GM12874 (cell line): ENCODE results near the gene MB.
A peak's percentile ranks its signal among the peaks of the same experiment; 100 is the strongest.

Experiments used
- TF ChIP-seq, protein P1 (sequence below): IDR thresholded peaks from 2 replicates; pipeline ENCODE4 v1.5.1; 2011; ENCODE audit warnings: low read depth, mild to moderate bottlenecking, control low read depth, low read length, moderate library complexity; ENCODE audit not compliant: insufficient read depth

The MB gene

DNA sequence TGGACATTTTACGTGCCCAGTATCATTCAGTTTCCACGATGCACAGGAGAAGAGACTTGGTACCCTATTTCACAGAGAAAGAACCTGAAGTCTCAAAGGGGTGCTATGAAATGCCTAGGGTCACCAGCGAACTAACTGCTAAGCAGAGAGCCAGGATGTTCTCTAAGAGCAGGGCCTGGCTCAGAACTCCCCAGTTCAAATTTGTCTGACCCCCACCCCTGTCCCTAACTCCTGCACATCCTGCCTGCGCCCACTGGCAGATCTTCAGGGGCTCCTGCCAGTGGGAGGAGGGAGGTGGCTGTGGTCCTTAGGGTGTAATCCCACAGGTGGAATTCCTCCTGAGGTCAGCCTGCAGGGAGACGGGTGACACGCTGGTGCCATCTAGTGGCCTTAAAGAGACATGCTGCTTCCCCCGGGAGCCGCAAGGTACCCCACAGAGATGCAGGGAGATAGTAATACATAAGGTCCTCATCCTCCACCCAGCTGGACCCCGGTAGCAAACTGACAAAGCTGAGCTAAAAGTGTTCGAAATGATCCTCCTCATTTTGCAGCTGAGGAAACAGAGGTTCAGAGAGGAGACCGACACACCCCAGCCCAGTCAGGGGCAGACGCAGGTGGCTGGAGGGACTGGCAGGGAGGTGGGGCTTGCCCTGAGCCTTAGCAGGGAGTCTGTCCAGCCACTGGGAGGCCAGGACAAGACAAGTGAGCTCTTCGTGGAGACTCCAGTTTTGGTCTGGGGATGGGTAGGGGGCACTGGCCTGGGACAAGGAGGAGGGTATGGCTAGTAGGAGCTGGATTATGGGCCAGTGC, 34.1 kb downstream of the MB start:
- TF ChIP-seq, protein P1, sequence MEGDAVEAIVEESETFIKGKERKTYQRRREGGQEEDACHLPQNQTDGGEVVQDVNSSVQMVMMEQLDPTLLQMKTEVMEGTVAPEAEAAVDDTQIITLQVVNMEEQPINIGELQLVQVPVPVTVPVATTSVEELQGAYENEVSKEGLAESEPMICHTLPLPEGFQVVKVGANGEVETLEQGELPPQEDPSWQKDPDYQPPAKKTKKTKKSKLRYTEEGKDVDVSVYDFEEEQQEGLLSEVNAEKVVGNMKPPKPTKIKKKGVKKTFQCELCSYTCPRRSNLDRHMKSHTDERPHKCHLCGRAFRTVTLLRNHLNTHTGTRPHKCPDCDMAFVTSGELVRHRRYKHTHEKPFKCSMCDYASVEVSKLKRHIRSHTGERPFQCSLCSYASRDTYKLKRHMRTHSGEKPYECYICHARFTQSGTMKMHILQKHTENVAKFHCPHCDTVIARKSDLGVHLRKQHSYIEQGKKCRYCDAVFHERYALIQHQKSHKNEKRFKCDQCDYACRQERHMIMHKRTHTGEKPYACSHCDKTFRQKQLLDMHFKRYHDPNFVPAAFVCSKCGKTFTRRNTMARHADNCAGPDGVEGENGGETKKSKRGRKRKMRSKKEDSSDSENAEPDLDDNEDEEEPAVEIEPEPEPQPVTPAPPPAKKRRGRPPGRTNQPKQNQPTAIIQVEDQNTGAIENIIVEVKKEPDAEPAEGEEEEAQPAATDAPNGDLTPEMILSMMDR: peak; percentile 91

DNA sequence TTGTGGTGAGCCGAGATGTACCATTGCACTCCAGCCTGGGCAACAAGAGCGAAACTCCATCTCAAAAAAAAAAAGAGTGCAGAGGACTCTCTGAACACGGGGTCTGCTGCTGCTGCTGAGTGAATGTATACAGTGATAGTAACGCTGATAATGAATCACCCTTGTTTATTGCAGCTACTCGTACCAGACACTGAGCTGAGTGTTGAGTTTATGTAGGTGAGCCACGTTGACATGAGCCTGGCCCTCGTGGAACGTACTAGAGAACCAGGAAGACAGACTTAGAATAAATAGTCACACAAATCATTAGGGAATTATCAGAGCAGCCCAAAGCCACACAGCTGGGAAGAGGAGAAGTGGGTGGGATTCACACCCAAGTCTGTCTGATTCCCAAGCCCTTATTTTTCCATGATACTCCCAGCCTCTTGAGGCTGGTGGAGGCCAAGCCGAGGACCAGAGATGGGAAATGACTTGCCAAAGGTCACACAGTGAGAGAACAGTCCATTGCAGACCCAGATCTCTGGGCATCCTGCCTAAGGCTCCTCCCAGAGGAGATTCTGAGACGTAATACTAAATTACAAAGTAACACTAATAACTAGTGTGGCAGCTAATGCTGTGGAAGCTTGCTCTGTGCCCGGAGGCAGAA, 34.8 kb downstream of the MB start:
- TF ChIP-seq, protein P1: no peak

DNA sequence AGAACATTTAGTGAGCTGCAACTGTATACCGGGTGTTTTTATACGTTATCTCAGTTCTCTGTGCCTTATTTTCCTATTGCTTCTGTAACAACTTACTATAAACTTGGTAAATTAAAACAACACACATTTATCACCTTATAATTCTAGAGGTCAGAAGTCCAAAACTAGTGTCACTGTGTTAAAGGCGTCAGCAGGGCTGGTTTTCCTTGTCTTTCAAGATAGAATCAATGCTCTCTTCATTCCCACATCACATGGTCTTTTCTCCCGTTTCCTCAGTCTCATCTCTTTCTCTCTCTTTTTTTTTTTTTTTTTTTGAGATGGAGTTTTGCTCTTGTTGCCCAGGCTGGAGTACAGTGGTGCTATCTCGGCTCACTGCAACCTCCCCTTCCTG, 36.1 kb downstream of the MB start:
- TF ChIP-seq, protein P1: no peak

DNA sequence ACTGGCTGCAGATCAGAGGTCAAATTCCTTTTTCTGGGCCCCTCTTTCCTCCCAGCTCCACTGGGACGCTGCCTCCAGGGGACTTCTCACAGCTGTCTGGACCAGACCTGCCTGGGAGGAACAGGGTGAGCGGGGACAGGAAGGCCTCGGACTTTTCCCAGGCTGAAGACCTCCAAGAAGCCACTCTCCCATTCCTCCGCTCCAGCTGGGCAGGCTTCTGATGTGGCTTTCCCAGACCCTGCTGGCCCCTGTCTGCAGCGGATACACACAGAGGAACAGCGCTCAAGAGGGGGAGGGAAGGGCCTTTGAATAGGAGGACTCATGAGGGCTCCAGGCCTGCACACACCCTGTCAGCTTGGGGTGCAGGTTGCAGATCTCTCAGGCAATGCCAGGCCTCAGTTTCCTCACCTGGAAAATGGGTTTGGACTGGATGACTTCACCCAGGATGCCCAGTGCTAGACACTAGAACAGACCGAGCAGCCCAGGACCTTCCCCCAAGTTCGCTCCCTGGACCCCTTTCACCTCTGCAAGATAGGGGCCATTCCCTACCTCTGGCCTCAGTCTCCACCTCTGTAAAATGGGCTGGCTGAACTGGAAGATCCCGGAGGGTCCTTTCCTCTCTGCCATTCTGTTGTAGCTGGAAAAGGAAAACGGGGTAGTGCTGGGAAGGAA, 36.6 kb downstream of the MB start:
- TF ChIP-seq, protein P1: no peak

DNA sequence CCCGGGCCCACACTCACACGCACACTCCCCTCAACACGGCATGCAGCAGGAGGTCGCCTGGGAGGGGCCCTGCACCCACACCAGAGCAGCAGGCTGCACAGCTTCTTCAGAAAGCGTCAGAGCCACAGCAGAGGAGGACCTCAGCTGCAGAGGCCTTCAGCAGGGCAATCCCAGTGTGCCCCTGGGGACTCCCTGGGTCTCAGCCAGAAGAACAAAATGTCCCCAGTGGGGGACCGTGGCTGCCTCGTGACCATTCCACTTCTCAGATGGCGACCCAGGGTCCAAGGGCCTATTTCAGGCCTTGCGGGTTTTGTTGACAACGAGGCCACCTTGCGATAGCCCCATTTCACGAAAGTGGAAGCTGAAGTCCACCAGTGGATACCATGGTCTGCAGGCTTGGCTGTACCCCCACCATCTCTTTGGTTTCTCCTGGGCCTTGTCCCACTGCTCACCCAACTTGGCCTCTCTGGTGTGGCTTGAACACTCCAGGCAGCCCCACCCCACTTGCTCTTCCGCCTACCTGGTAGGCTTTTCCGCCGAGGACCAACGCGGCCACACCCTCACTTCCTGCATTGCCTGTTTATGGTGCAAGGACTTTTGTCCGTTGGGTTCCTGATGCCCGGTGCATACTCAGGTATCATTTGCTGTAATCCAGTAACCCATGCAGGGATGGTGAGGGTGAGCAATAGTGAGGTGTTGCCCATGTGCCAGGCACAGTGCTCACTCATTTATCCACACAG, 38.1 kb downstream of the MB start:
- TF ChIP-seq, protein P1: no peak

DNA sequence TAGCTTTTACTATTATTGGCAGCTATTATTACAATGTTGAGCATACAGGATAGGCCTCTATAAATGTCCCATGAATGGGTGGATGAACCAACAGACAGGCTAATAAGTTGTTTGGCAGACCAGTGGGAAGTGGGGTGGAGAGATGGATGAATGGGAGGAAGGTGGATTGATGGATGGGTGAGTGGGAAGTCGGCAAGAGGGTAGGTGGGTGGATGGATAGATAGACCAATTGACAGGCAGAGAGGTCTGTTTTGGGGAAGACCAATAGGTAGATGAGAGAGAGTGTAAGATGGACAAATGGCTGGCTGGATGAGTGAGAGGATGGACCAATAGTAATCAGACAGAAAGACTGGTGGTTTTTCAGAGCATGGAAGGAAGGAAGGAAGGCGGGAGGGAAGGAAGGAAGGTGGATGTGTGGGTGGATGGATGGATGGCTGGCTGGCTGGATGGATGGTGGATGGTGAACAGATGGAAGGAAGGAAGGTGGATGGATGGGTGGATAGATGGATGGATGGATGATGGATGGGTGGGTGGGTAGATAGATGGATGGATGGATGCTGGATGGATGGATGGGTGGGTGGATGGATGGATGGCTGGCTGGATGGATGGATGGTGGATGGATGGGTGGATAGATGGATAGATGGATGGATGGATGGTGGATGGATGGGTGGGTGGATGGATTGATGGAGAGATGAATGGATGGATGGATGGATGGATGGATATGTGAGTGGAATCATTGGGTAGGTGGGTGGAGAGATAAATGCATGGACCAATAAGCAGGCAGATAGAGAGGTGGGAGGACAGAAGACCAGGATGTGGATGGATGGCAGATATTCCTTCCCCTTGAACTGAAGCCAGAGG, 39.1 kb downstream of the MB start:
- TF ChIP-seq, protein P1: no peak
